GM18870 (cell line): ENCODE measurements around the gene IRAK3.
A peak's percentile ranks its signal among the peaks of the same experiment; 100 is the strongest.

Experiments used
- ATAC-seq: cut with Tn5 transposase; IDR thresholded peaks from one replicate; pipeline ENCODE4 v1.9.1; 2021; ENCODE audit warnings: moderate library complexity; ENCODE audit not compliant: unreplicated experiment

Gene IRAK3, protein sequence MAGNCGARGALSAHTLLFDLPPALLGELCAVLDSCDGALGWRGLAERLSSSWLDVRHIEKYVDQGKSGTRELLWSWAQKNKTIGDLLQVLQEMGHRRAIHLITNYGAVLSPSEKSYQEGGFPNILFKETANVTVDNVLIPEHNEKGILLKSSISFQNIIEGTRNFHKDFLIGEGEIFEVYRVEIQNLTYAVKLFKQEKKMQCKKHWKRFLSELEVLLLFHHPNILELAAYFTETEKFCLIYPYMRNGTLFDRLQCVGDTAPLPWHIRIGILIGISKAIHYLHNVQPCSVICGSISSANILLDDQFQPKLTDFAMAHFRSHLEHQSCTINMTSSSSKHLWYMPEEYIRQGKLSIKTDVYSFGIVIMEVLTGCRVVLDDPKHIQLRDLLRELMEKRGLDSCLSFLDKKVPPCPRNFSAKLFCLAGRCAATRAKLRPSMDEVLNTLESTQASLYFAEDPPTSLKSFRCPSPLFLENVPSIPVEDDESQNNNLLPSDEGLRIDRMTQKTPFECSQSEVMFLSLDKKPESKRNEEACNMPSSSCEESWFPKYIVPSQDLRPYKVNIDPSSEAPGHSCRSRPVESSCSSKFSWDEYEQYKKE

DNA sequence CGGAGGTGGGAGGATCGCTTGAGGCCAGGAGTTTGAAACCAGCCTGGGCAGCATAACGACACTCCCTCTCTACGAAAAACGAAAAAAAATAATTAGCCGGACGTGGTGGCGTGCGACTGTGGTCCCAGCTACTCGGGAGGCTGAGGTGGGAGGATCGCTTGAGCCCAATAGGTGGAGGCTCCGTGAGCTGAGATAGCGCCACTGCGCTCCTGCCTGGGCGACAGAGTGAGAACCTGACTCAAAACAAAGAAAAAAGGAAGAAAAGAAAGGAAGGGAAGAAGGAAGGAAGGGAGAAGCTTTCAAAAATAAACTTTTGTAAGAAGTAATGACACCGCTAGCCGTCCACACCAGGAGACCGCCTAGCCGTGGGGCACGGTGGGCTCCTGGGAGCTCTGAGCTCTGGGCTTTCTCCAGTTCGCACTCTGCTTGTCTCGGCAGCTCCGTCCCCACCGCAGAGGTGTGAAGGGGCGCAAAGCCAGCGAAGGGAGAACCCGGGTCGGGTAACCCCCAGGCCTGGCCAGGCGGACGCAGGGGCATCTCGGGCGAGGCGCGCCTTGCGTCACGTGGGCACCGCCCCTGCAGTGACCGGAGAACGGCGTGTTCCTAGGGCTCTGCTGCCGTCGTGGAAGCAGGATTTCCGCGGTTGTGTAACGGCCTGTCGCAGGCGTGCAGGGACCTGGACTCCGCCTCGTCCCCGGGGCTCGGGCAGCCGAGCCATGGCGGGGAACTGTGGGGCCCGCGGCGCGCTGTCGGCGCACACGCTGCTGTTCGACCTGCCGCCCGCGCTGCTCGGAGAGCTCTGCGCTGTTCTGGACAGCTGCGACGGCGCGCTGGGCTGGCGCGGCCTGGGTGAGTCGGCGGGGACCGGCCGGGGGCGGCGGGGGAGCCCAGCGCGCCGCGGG is at the start of gene IRAK3:
Gene IRAK3, plus strand, starts transcription at position 631 of the 902 bp plus-strand sequence. Its CDS starts 86 bp downstream, at position 717.
- ATAC-seq = peak; percentile 37

DNA sequence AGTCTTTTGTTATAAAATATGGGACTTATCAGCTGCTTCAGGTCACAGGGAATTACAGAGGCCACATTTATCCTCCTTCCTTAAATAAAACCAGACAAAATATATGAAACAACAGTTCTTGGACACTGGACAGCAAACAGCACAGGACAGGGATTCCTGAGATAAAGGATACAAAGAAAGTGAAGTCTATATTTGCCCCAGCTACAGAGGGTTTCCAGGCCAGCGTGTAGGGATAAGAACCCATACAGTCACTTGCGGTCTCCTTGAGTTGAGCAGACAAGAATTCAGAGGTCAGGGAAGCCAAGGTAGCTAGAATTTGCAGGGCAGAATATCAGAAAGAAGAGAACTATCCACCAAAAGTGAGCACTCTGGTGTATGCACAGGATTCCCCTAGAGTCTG is 49.7 kb upstream of the IRAK3 start:
- no peak for ATAC-seq

DNA sequence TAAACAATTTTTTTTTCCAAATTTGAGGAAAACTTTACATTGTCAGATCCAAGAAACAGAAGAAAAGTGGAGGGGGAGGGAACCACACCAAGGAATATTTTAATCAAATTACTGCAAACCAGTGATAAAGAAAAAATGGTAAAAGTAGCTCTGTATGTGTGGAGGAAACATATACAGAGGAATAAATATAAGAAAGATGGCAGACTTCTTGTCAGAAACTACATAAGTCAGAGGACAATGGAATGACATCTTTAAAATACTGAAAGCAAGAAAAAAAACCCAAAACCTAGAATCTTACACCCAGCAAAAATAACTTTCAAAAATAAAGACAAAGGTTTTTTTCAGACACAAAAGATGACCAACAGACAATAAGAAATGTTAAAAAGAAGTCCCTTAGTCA is 48.3 kb upstream of the IRAK3 start:
- ATAC-seq = no peak

DNA sequence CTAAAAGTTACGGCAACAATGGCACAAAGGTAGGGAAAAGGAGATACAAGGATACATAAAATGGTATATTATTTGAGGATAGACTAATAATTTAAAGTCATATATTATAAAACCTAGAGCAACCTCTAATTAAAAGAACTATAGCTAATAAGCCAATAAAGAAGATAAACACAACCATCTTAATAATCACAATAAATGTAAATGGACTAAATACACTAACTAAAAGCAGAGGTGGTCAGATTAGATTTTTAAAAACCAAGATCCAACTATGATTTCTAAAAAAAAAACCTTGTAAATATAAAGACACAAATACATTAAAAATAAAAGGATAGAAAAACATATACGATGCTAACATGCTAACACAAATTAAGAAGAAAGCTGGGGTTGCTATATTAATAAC is 47.7 kb upstream of the IRAK3 start:
- no peak for ATAC-seq

GRCh38 chr12:66142826-66143225 is 46.2 kb upstream of the IRAK3 start:
- no peak for ATAC-seq

- no peak for ATAC-seq
Measured at GRCh38 chr12:66143868-66144267, 45.1 kb upstream of the IRAK3 start.

DNA sequence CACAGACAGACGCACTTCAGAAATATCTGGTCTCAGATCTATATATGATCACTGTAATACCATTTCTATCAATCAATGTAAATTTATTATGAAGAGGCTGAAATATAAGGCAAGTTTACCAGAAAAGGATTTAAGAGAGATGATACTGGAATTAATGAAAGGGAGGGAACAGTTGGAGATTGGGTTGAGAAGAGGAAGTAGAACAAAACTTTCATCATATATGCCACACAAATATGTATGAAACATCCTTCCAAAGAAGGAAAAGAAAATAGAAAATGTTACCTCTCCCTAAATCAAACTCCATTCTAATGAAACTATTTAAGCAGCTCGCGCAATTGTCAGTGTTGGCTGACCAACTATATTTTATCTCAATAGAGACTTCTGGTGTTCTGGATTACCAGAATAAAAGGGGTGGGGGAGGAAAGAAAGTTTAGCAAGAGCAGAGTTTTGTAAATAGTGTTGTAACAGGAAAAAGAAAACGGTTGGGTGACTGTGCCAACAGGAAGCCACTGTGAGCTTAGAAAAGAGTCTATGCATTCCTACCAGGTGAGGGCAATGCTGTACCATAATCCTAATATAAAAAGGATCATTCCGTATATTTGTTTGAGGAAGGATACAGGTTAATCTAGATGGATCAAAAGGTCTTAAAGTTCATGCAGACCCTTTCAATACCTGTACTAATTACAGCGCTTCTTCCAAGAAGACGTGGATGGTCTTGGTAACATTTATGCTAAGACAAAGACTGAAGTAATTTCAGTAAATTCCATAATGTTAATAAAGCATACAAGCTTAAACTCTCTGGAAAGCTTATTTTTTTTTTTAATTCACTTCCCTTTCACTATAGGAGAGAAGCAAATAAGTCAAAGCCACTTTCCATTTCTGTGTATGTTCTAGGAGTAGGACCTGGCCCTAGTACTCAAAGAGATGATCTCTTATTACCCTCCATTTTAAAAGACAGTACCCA is 43.9 kb upstream of the IRAK3 start:
- ATAC-seq = no peak

- ATAC-seq = no peak
Measured at GRCh38 chr12:66149702-66150398, 39.2 kb upstream of the IRAK3 start.

DNA sequence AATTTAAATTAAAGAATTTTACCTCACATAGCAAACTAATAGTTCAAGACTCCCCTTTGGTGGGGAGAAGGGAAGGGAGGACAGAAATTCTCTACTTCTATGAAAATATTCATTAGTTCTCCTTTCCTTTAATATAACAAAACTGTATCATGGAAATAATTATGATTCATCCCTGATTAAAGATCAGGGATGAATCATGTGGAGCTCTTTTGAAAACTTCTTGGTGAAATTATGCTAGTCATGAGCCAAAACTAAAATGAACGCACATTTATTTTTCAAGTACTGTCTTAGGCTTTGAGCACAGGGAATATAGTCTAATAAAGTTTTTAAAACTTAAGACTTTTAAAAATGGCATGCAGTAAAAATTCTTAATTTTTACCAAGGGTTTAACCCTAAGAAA is 36.3 kb upstream of the IRAK3 start:
- ATAC-seq = no peak

- ATAC-seq = no peak
Measured at GRCh38 chr12:66154776-66155175, 34.2 kb upstream of the IRAK3 start.

GRCh38 chr12:66156654-66157053 is 32.4 kb upstream of the IRAK3 start:
- no peak for ATAC-seq

DNA sequence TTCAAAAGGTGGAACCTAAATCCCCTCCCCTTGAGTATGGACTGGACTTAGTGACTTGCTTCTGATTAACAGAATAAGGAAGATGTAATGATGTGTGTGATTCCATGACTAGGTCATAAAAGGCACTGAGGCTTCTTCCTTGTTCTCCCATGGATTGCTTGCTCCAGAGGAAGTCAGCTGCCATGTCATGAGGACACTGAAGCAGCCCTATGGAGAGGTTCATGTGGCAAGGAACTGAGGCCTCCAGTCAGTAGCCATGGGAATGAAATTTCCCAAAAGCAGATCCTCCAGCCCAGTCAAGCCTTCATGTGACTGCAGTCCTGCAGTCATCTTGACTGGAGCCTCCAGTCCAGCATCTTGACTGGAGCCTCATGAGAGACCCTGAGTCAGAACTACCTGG is 29.9 kb upstream of the IRAK3 start:
- no peak for ATAC-seq

DNA sequence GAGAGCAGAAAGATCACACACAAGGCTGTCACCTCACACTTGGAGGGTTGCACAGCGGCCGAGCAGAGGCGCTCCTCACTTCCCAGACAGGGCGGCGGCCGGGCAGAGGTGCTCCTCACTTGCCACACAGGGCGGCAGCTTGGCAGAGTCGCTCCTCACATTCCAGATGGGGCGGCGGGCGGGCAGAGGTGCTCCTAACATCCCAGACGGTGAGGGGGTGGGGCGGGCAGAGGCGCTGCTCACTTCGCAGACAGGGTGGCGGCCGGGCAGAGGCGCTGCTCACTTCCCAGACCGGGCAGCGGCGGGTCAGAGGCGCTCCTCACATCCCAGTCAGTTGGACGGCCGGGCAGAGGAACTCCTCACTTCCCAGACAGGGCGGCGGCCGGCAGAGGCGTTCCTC is 28.3 kb upstream of the IRAK3 start:
- no peak for ATAC-seq

DNA sequence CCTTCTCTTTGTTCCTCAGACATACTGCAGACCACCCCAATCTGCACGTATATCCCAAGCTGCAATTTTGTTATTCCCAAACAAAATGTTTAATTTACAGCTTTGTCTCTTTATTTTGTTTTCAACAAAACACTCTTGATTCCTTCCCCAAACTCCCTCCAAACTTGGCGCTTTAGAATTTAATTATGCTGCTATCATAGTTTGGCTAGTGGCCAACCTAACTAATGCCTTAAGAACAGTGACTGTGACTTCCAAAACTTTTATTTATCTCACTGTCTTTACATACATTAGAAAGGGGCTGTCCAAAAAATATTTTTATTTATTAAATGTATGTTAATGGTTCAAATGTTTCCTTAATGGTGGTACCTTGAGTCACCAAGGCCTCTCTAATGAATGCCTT is 26.3 kb upstream of the IRAK3 start:
- ATAC-seq = no peak

DNA sequence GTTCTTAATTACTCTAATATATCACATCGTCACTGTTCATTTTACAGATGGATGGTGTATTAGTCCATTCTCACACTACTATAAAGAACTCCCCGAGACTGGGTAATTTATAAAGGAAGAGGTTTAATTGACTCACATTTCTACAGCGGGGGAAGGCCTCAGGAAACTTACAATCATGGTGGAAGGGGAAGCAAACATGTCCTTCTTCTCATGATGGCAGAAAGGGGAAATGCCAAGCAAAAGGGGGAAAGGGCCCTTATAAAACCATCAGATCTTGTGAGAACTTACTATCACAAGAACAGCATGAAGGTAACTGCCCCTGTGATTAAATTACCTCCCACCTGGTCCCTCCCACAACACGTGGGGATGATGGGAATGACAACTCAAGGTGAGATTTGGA is 25.7 kb upstream of the IRAK3 start:
- no peak for ATAC-seq

DNA sequence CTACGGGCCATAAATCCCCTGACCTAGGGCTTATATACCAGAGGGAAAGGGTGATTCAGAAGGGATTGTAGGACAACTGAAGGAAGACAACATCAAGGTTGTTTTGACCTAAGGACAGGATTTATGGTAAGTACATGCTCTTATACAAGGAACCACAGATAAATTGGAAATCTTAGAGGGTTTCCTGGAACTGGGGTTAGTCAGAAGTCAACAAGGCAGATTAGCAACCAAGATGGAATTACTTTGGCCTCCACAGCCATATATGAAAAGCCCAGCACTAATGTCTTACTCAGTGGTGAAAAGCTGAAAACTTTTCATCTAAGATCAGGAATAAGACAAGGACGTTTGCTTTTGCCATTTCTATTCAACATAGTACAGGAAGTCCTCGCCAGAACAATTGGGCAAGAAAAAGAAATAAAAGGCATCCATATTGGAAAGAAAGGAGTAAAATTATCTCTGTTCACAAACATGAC is 24.6 kb upstream of the IRAK3 start:
- ATAC-seq = no peak

- no peak for ATAC-seq
Measured at GRCh38 chr12:66165141-66165540, 23.9 kb upstream of the IRAK3 start.

- no peak for ATAC-seq
Measured at GRCh38 chr12:66166561-66166960, 22.5 kb upstream of the IRAK3 start.

DNA sequence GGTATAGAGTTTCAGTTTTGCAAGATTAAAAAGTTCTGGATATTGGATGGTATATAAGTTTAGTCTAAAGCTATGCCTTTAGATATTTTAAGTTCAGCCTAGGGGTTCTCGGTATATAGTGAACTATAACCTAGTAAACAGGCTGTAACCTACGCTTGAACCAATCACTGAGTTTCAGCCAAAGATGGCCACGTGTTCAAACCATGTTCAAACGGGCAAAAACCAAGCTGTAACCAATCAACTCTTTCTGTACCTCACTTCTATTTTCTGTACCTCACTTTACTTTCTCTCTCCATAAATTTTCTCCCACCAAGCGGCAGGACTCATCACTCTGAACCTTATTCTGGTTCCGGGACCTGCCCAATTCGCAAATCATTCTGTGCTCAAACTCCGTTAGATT is 20.6 kb upstream of the IRAK3 start:
- no peak for ATAC-seq
